ENCODE measurements around the gene CAPN10. TPM values are rescaled to one million over a fixed set of nuclear protein-coding genes. Genes with fewer than 3 reads are reported as not detected.
A peak's percentile ranks its signal among the peaks of the same experiment; 100 is the strongest.

The CAPN10 gene
- total RNA-seq, 1 donor from 2014 or later: 67.1 TPM

- peaks cover 4% of the 10 kb centered on the region for H3K36me3 Mint-ChIP-seq (ENCODE audit: unreplicated experiment)
- DNase-seq: no peak
- peaks cover 16% of the 10 kb centered on the region for H3K27me3 Mint-ChIP-seq (ENCODE audit: unreplicated experiment)
- TF ChIP-seq, protein P1, sequence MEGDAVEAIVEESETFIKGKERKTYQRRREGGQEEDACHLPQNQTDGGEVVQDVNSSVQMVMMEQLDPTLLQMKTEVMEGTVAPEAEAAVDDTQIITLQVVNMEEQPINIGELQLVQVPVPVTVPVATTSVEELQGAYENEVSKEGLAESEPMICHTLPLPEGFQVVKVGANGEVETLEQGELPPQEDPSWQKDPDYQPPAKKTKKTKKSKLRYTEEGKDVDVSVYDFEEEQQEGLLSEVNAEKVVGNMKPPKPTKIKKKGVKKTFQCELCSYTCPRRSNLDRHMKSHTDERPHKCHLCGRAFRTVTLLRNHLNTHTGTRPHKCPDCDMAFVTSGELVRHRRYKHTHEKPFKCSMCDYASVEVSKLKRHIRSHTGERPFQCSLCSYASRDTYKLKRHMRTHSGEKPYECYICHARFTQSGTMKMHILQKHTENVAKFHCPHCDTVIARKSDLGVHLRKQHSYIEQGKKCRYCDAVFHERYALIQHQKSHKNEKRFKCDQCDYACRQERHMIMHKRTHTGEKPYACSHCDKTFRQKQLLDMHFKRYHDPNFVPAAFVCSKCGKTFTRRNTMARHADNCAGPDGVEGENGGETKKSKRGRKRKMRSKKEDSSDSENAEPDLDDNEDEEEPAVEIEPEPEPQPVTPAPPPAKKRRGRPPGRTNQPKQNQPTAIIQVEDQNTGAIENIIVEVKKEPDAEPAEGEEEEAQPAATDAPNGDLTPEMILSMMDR (IDR thresholded peaks at IDR 0.05; ENCODE audit: partially characterized antibody, unreplicated experiment): no peak
- H3K9me3 Mint-ChIP-seq (ENCODE audit: unreplicated experiment): peaks cover 13% of the 10 kb centered on the region
- H3K4me1 Mint-ChIP-seq (ENCODE audit: low read depth, unreplicated experiment): peaks cover 11% of the 10 kb centered on the region
- no peak overlapping the region for H3K27ac Mint-ChIP-seq (ENCODE audit: unreplicated experiment)
- H3K4me3 Mint-ChIP-seq (ENCODE audit: unreplicated experiment): no peak overlapping the region
Measured at GRCh38 chr2:240564561-240565332, 21.8 kb upstream of the CAPN10 start.

DNA sequence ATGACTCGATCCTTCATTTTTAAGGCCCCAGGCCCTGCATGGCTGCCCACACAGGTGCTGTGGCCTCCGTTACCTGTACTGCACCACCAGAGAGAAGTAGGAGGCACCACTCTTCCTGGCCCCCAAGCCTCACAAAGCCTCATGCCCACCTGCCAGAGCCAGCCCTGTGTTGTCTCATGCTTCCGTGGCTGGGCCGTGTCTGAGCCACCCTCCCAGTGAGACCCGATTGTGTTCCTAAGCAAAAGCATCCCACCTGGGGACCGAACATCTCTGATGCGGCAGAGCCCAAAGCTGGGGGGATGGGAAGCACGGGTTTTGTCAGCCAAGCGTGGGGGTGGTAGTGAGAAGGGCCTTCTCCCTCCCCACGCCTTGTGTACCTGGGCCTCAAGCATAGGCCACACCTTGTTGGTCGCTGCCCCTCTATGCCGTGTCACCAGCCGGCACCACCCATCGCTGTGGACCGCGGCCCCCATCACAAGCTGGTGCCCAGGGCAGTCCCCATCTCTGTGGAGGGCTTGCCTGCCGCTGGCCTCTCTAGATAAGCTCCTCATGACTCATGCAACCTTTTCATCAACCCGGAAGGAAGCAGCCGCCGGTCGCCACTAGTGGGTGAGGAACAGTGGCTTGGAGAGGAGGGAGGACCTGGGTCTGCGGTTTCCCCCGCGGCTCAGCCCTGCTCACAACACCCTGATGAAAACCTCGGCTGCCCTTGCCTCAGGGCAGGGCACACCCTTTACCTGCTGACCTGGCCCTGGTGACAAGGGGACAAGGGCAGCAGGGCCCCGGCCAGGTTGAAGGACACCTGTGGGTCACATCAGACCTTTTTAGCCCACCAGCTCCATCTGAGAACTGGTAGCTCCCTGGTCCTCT, 21.0 kb upstream of the CAPN10 start:
- peaks cover 9% of the 10 kb centered on the region for H3K4me1 Mint-ChIP-seq (ENCODE audit: low read depth, unreplicated experiment)
- peaks cover 14% of the 10 kb centered on the region for H3K27me3 Mint-ChIP-seq (ENCODE audit: unreplicated experiment)
- H3K27ac Mint-ChIP-seq (ENCODE audit: unreplicated experiment): no peak overlapping the region
- H3K9me3 Mint-ChIP-seq (ENCODE audit: unreplicated experiment): peaks cover 10% of the 10 kb centered on the region
- no peak overlapping the region for H3K4me3 Mint-ChIP-seq (ENCODE audit: unreplicated experiment)
- H3K36me3 Mint-ChIP-seq (ENCODE audit: unreplicated experiment): peaks cover 4% of the 10 kb centered on the region
- TF ChIP-seq, protein P1 (IDR thresholded peaks at IDR 0.05; ENCODE audit: partially characterized antibody, unreplicated experiment): no peak
- DNase-seq: peak; percentile 15

DNA sequence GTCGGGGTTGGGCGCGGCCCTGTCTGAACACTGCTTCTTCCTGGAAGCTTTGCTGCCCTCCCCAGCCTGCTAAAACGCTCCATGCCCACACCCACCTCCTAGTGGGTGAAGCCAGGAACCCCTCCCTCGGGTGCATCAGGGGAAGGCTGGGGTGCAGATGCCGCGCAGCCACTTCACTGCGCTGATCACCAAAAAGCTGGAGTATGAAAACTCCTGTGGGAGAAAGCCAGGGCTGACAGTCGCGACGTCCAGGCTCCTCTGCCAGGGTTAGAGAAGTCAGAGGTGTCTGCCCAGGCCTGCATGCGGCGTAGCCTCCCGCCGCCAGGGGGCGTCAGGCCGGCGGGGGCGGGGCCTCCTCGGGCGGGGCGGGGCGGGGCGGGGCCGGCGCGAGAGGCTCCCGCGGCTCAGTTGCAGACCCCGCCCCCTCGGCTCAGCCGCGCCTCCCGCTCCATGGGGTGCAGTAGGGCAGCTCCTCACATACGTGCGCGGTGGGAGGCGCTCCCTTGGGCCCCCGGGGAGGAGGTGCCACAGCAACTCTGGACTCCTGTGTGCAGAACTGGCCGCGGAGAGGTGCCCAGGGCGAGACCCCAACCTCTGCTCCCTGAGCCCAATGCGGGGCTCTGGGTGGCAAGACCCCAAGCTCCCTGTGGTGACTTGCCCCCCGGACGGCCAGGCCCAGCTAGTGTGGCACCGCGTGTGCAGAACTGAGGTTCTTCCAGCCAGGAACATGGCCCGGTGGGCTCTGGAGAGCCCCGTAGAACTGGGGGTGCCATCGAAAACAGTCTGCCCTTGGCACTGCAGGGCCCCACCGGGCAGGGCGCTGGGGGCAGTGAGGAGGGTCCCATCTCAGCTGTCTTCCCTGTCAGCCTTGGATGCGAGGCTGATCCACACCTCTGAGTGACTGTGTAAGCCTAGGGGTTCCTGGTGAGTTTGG, 20.1 kb upstream of the CAPN10 start:
- H3K4me3 Mint-ChIP-seq (ENCODE audit: unreplicated experiment): peak overlapping the region; percentile 71

DNA sequence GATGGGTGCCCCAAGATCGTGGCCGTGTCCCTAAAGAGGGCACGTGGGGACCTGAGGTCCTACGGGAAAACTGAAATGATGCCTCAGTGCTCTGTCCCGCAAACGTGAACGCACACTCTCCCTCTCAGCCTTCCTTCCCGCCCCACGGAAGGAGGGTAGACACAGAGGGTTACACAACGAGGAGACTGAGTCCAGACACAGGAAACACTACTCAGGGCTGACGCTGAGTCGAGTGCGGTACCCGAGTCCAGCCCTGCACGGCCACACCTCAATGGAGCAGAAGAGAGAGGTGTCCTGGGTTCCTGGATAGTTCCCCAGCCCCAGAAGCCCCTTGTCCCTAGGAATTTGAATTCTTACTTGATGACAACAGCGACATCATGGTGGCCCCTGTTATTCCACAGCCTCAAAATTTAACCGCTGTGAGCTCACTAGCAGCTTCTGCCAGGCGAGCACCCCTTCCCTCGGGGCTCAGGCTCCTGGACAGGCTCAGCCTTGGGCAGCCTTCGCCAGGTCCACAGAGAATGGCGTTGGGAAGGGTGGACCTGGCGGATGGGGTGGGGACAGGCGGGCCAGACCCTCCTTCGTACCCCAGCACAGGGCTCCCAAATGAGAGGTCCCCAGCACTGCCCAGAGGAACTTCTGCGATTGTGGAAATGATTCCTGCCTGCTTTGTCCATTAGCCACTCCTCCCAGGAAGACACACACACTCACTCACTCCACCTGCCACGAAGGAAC, 19.2 kb upstream of the CAPN10 start:
- H3K36me3 Mint-ChIP-seq (ENCODE audit: unreplicated experiment): peaks cover 4% of the 10 kb centered on the region
- H3K27me3 Mint-ChIP-seq (ENCODE audit: unreplicated experiment): peaks cover 16% of the 10 kb centered on the region
- peak overlapping the region; percentile 89 for H3K4me3 Mint-ChIP-seq (ENCODE audit: unreplicated experiment)
- peak overlapping the region; percentile 73 for H3K27ac Mint-ChIP-seq (ENCODE audit: unreplicated experiment)
- peak; percentile 23 for DNase-seq
- TF ChIP-seq, protein P1 (IDR thresholded peaks at IDR 0.05; ENCODE audit: partially characterized antibody, unreplicated experiment): no peak
- peaks cover 6% of the 10 kb centered on the region for H3K9me3 Mint-ChIP-seq (ENCODE audit: unreplicated experiment)
- H3K4me1 Mint-ChIP-seq (ENCODE audit: low read depth, unreplicated experiment): peaks cover 4% of the 10 kb centered on the region

More for the DNA sequence above, 20.1 kb upstream of the CAPN10 start:
- Mint-ChIP-seq H3K27ac (ENCODE audit: unreplicated experiment) (no peak overlapping the region), H3K9me3 (ENCODE audit: unreplicated experiment) (peaks cover 8% of the 10 kb centered on the region), H3K27me3 (ENCODE audit: unreplicated experiment) (peaks cover 18% of the 10 kb centered on the region), H3K36me3 (ENCODE audit: unreplicated experiment) (peaks cover 4% of the 10 kb centered on the region), H3K4me1 (ENCODE audit: low read depth, unreplicated experiment) (peaks cover 7% of the 10 kb centered on the region)
- peak; percentile 83 for DNase-seq
- TF ChIP-seq, protein P1 (IDR thresholded peaks at IDR 0.05; ENCODE audit: partially characterized antibody, unreplicated experiment): peak; percentile 95

All from glutamatergic neuron (in vitro differentiated cells).